ENCODE data around the gene CLCN1. TPM values are rescaled to one million over a fixed set of nuclear protein-coding genes. Genes with fewer than 3 reads are reported as not detected.

The CLCN1 gene
- total RNA-seq, 1 experiment from 2014 or later = 0.13 TPM

DNA sequence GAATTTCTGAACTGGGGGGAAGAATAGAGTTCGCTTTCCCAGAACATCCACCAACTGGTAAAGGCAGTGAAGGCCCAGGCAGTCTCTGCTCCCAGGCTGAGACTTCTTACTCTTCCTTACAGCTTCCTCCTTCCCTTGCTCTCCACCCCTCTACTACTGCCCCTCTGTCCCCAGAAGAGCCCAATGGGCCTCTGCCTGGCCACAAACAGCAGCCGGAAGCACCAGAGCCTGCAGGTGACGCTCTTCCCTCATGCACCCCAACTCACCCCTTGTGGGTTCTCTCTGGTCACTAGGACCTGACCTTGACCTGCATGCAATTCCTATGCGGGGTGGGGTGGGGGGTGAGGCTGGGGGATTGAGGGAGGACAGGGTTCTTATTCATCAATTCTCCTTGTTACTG, 30.1 kb downstream of the CLCN1 start:
- H3K79me1 ChIP-seq (ENCODE audit: insufficient read depth, low read depth, low read length, poor library complexity, severe bottlenecking) = no peaks in the 10 kb centered on the region
- H3K27ac ChIP-seq (ENCODE audit: insufficient read length, low read depth, low read length) = no peak overlapping the region
- no peak overlapping the region for H4K5ac ChIP-seq (ENCODE audit: insufficient read length, low read depth, low read length)
- H2BK15ac ChIP-seq (ENCODE audit: low read depth, low read length) = no peak overlapping the region
- no peak overlapping the region for H3K14ac ChIP-seq (ENCODE audit: insufficient read depth, low read length)
- no peak overlapping the region for H3K23ac ChIP-seq (ENCODE audit: insufficient read length, low read depth, low read length)
- H2BK5ac ChIP-seq (ENCODE audit: insufficient read length, low read length) = no peak overlapping the region
- no peak overlapping the region for H2AK5ac ChIP-seq (ENCODE audit: insufficient read length, low read length)
- no peaks in the 10 kb centered on the region for H4K20me1 ChIP-seq (ENCODE audit: control insufficient read depth, insufficient read depth, insufficient read length)
- H3K36me3 Mint-ChIP-seq (ENCODE audit: insufficient read depth in 1 of 3, low read depth in 3 of 3) = no peaks in the 10 kb centered on the region; a peak in 1 of 7 replicates
- H2AFZ ChIP-seq (ENCODE audit: low read length) = no peak overlapping the region
- H3K23me2 ChIP-seq (ENCODE audit: insufficient read length, low read depth, low read length, poor library complexity, severe bottlenecking) = no peaks in the 10 kb centered on the region
- WGBS (ENCODE audit: extremely low coverage, insufficient read length, low lambda C conversion rate) = no CpG with 5 or more reads among the region's 4 CpGs
- no peak overlapping the region for H3K56ac ChIP-seq (ENCODE audit: insufficient read length, low read depth, low read length)
- H3K4ac ChIP-seq (ENCODE audit: low read depth, low read length) = no peak overlapping the region
- H2BK20ac ChIP-seq (ENCODE audit: low read depth, low read length, poor library complexity, severe bottlenecking) = no peak overlapping the region
- H3K27me3 ChIP-seq (ENCODE audit: insufficient read depth, low read length) = no peaks in the 10 kb centered on the region
- H3K4me2 ChIP-seq (ENCODE audit: insufficient read depth, insufficient read length, low read length) = peak overlapping the region; percentile 54
- no peaks in the 10 kb centered on the region; the same call in 1 of the 2 replicates for H3K4me1 ChIP-seq (ENCODE audit: insufficient read depth, low read length)
- DNase-seq = no peak
- no peaks in the 10 kb centered on the region for H3K9me3 ChIP-seq (ENCODE audit: control insufficient read depth, low read depth, low read length)
- peak overlapping the region; percentile 55 to 76; a peak in 4 of 5 replicates for H3K4me3 Mint-ChIP-seq
- no peak overlapping the region for H3K18ac ChIP-seq (ENCODE audit: insufficient read length, low read depth, low read length)
- H3K9ac ChIP-seq (ENCODE audit: extremely low read depth, insufficient read length, low read length) = no peak overlapping the region
- H2BK12ac ChIP-seq (ENCODE audit: insufficient read length, low read depth, low read length) = no peak overlapping the region
- no peaks in the 10 kb centered on the region for H3K79me2 ChIP-seq (ENCODE audit: insufficient read depth, low read length)
- H4K8ac ChIP-seq (replicated peaks; ENCODE audit: insufficient read length, low read depth, low read length) = no peak overlapping the region
- 0 out of 3 replicates have a peak, but pooled peaks have one; percentile 23 for TF ChIP-seq CTCF (conservative IDR thresholded peaks at IDR 0.05)
- H3K9me3 Mint-ChIP-seq = no peaks in the 10 kb centered on the region
- peaks cover 16 to 19% of the 10 kb centered on the region in 2 experiments for H3K4me1 Mint-ChIP-seq
- H4K91ac ChIP-seq (ENCODE audit: insufficient read length, low read depth, low read length) = no peak overlapping the region
- H3T11ph ChIP-seq (ENCODE audit: low read length) = no peak overlapping the region
- peaks cover 30% of the 10 kb centered on the region for H3K27me3 Mint-ChIP-seq (ENCODE audit: low read depth)
- H3K27ac Mint-ChIP-seq = no peak overlapping the region
- no peak overlapping the region for H2BK120ac ChIP-seq (ENCODE audit: low read depth, low read length, poor library complexity, severe bottlenecking)
